MCF 10A (cell line): ENCODE data around the gene FILIP1. TPM values are rescaled to one million over a fixed set of nuclear protein-coding genes. Genes with fewer than 3 reads are reported as not detected.
A peak's percentile ranks its signal among the peaks of the same experiment; 100 is the strongest.

Experiments used
- BruUV-seq: library from RNA; stranded (reverse); fragments of 400-500 nt; replicated peaks from 2 replicates; lab custom pipeline; 2021; lab: Mats Ljungman, UMichigan
- CTCF ChIA-PET: fragments of 300-600 bp; sonication (Branson Sonifier 250); formaldehyde crosslinking; extraction: SDS; loops from one replicate; lab custom pipeline; 2021; ENCODE audit warnings: antibody characterized with exemption, inconsistent platforms; lab: Yijun Ruan, JAX
- POLR2A ChIA-PET: fragments of 300-600, 350-650 bp; sonication (Branson Sonifier 250); formaldehyde crosslinking; extraction: SDS; loops from one replicate; lab custom pipeline; 2020; ENCODE audit warnings: antibody characterized with exemption, inconsistent platforms; lab: Yijun Ruan, JAX
- DNase-seq: peaks from one replicate; pipeline ENCODE4 v3.0.0-alpha.2; 2018; ENCODE audit not compliant: unreplicated experiment
- H3K27ac Mint-ChIP-seq: one replicate; pipeline ENCODE4 v1.8.0; 2022; ENCODE audit warnings: mild to moderate bottlenecking, low read depth, mixed read lengths; ENCODE audit not compliant: unreplicated experiment
- H3K27me3 Mint-ChIP-seq: one replicate; pipeline ENCODE4 v1.8.0; 2022; ENCODE audit warnings: mixed read lengths; ENCODE audit not compliant: insufficient read depth, unreplicated experiment
- H3K36me3 Mint-ChIP-seq: one replicate; pipeline ENCODE4 v1.8.0; 2022; ENCODE audit warnings: mild to moderate bottlenecking, moderate library complexity, mixed read lengths; ENCODE audit not compliant: insufficient read depth, unreplicated experiment
- H3K4me1 Mint-ChIP-seq: one replicate; pipeline ENCODE4 v1.8.0; 2022; ENCODE audit warnings: mixed read lengths; ENCODE audit not compliant: insufficient read depth, unreplicated experiment
- H3K4me3 Mint-ChIP-seq: one replicate; pipeline ENCODE4 v1.8.0; 2022; ENCODE audit warnings: mild to moderate bottlenecking, moderate library complexity, mixed read lengths; ENCODE audit not compliant: unreplicated experiment
- H3K9me3 Mint-ChIP-seq: one replicate; pipeline ENCODE4 v1.8.0; 2022; ENCODE audit warnings: mixed read lengths; ENCODE audit not compliant: unreplicated experiment
- CTCF ChIP-seq: fragments of 200-600 bp; IDR thresholded peaks from one replicate; pipeline ENCODE4 v1.8.0; 2022; ENCODE audit warnings: antibody characterized with exemption, mild to moderate bottlenecking; ENCODE audit not compliant: unreplicated experiment
- intact Hi-C: fragments of 100-400 bp; cut with micrococcal nuclease; formaldehyde crosslinking; loops from 2 replicates; pipeline ENCODE4 v1.14.1; 2022
- microRNA-seq: library from miRNA; unstranded; fragments of <30 nt; microRNA quantifications from one replicate; pipeline ENCODE4 v1.2.0, GENCODE V29; 2022
- total RNA-seq: library from RNA; stranded (reverse); gene quantifications from 2 replicates; pipeline ENCODE4 v1.2.3, GENCODE V29; 2022

FILIP1 gene
- total RNA-seq, 1 experiment from 2014 or later: 0.14 TPM

GRCh38 chr6:75246386-75246785, 247.2 kb downstream of the FILIP1 start:
- intact Hi-C loops: no loop called here
- CTCF ChIA-PET: no interaction called here
- peaks cover 10% of the 10 kb centered on the region for H3K4me1 Mint-ChIP-seq
- TF ChIP-seq CTCF: no peak
- no peaks in the 10 kb centered on the region for H3K27me3 Mint-ChIP-seq
- no peak for DNase-seq
- H3K9me3 Mint-ChIP-seq: no peaks in the 10 kb centered on the region
- no peak overlapping the region for H3K4me3 Mint-ChIP-seq
- POLR2A ChIA-PET: no interaction called here
- no TSS peak for BruUV-seq
- peaks cover 37% of the 10 kb centered on the region for H3K36me3 Mint-ChIP-seq
- no peak overlapping the region for H3K27ac Mint-ChIP-seq

- no peak for TF ChIP-seq CTCF
- DNase-seq: no peak
- peaks cover 15% of the 10 kb centered on the region for H3K4me1 Mint-ChIP-seq
- peak overlapping the region; percentile 99 for H3K4me3 Mint-ChIP-seq
- no peaks in the 10 kb centered on the region for H3K9me3 Mint-ChIP-seq
- BruUV-seq: TSS peak; percentile 97
- ChIA-PET POLR2A (interaction anchor here (0.6 to 4.1 kb wide), 32 partner anchors 9 to 1724 kb away, joined by 3 to 53 read pairs (median 4); partner anchors contain the start of genes COL12A1, SENP6 and TMEM30A), CTCF (interaction anchor here (0.6 to 1.4 kb wide), 9 partner anchors 14 to 284 kb away, joined by 3 to 10 read pairs (median 3); no protein-coding TSS in a partner anchor)
- H3K36me3 Mint-ChIP-seq: peaks cover 44% of the 10 kb centered on the region
- no peaks in the 10 kb centered on the region for H3K27me3 Mint-ChIP-seq
- H3K27ac Mint-ChIP-seq: peak overlapping the region; percentile 100
- intact Hi-C loops: no loop called here
Measured at GRCh38 chr6:75244063-75244584, 249.5 kb downstream of the FILIP1 start.

- Mint-ChIP-seq H3K4me1 (peaks cover 15% of the 10 kb centered on the region), H3K27ac (peak within 1 kb of the TSS; percentile 100), H3K36me3 (peaks cover 43% of the 10 kb centered on the region), H3K27me3 (no peaks in the 10 kb centered on the region), H3K9me3 (no peaks in the 10 kb centered on the region), H3K4me3 (peak within 1 kb of the TSS; percentile 99)
- ChIA-PET POLR2A (interaction anchor here (0.6 to 4.1 kb wide), 36 partner anchors 9 to 1723 kb away, joined by 3 to 53 read pairs (median 4); partner anchors contain the start of genes COL12A1, SENP6 and TMEM30A), CTCF (interaction anchor here (0.7 to 1.4 kb wide), 10 partner anchors 13 to 285 kb away, joined by 3 to 10 read pairs (median 3); no protein-coding TSS in a partner anchor)
- DNase-seq: peak; percentile 95
- no peak for TF ChIP-seq CTCF
- intact Hi-C loops: no loop called here
- BruUV-seq: TSS peak; percentile 69
Measured at GRCh38 chr6:75243333-75244062, 250.1 kb downstream of the FILIP1 start, which contains the start of gene COX7A2. Gene COX7A2, minus strand, starts transcription at chr6:75243801. Its CDS starts 67 bp downstream, at chr6:75243734.

Small RNAs within 50 kb of the gene (microRNA-seq; reads per million reads assigned to microRNA genes)
- not detected for gene MIR4463

Other genes with a start within 250 kb of the FILIP1 start
- gene COX7A2, start 250.0 kb downstream of the FILIP1 start, total RNA-seq: 316 and 375 TPM in 2 replicates
- gene TMEM30A, start 209.0 kb downstream of the FILIP1 start, total RNA-seq: 53.7 and 71.4 TPM in 2 replicates
- 101 TPM in 2 replicates for gene SENP6, start 108.1 kb upstream of the FILIP1 start, total RNA-seq